ENCODE measurements around the gene LNX1.

- TF ChIP-seq CTCF (IDR thresholded peaks at IDR 0.05), result no peak
- TF ChIP-seq POLR2A (IDR thresholded peaks at IDR 0.05), result no peak
Measured at GRCh38 chr4:53579826-53580225, 11.5 kb downstream of the LNX1 start.
